ENCODE data around the gene TTF2. TPM values are rescaled to one million over a fixed set of nuclear protein-coding genes. Genes with fewer than 3 reads are reported as not detected.

TTF2 gene
- total RNA-seq, 1 experiment from 2014 or later = 91.4 TPM

DNA sequence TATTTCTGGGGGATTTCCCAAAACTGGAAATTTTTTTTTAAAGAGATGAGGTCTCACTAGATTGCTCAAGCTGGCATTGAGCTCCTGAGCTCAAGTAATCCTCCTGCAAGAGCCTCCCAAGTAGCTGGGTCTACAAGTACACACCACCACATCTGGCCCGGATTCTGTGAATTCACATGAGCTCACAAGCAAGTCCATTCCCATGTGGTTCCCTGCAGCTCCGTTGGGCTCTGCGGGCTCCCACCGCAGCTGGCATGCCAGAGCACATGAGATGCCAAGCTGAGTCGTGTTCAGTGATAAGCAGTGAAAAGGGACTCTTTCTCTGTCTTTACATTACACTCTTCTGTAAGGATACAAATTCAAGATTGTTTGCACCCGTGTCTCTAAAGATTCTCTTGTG, 21.9 kb upstream of the TTF2 start:
- POLR2A ChIA-PET (ENCODE audit: low non-redundant PET) = no interaction called here
- DNase-seq (ENCODE audit: low spot score) = no peak
- intact Hi-C loops (cut with micrococcal nuclease; ENCODE audit: unreplicated experiment) = no loop called here
- H3K27ac ChIP-seq (ENCODE audit: low read depth, low read length, poor library complexity, severe bottlenecking) = no peak overlapping the region
- no TSS peak for BruUV-seq (replicated peaks)
- no peak for TF ChIP-seq EZH2 (IDR thresholded peaks at IDR 0.05; ENCODE audit: borderline replicate concordance, low read depth, low read length, poor library complexity, severe bottlenecking)
- no peak for TF ChIP-seq CTCF (conservative IDR thresholded peaks at IDR 0.05; ENCODE audit: low read depth, low read length)
- no peaks in the 10 kb centered on the region for H3K27me3 ChIP-seq (replicated peaks; ENCODE audit: insufficient read depth, low read depth, low read length, poor library complexity)
- H3K4me1 ChIP-seq (ENCODE audit: insufficient read depth, low read length, poor library complexity, severe bottlenecking) = no peaks in the 10 kb centered on the region
- CTCF ChIA-PET = no interaction called here
- no peaks in the 10 kb centered on the region for H3K9me3 ChIP-seq (ENCODE audit: low read depth, low read length, poor library complexity, severe bottlenecking)
- no peaks in the 10 kb centered on the region for H3K36me3 ChIP-seq (ENCODE audit: insufficient read depth, low read length, poor library complexity, severe bottlenecking)
- H3K4me3 ChIP-seq (ENCODE audit: low read depth, low read length, poor library complexity, severe bottlenecking) = no peak overlapping the region

- intact Hi-C loops (cut with micrococcal nuclease; ENCODE audit: unreplicated experiment) = loop anchor here (10.0 kb wide), 1 partner anchor 169 kb away; no protein-coding TSS in a partner anchor
- no peak overlapping the region for H3K4me3 ChIP-seq (ENCODE audit: low read depth, low read length, poor library complexity, severe bottlenecking)
- no peaks in the 10 kb centered on the region for H3K9me3 ChIP-seq (ENCODE audit: low read depth, low read length, poor library complexity, severe bottlenecking)
- ChIA-PET CTCF (interaction anchor here (0.5 kb wide), 1 partner anchor 13 kb away, joined by 6 read pairs; no protein-coding TSS in a partner anchor), POLR2A (ENCODE audit: low non-redundant PET) (no interaction called here)
- H3K27me3 ChIP-seq (replicated peaks; ENCODE audit: insufficient read depth, low read depth, low read length, poor library complexity) = no peaks in the 10 kb centered on the region
- no TSS peak for BruUV-seq (replicated peaks)
- no peak for DNase-seq (ENCODE audit: low spot score)
- H3K4me1 ChIP-seq (ENCODE audit: insufficient read depth, low read length, poor library complexity, severe bottlenecking) = no peaks in the 10 kb centered on the region
- H3K36me3 ChIP-seq (ENCODE audit: insufficient read depth, low read length, poor library complexity, severe bottlenecking) = no peaks in the 10 kb centered on the region
- TF ChIP-seq EZH2 (IDR thresholded peaks at IDR 0.05; ENCODE audit: borderline replicate concordance, low read depth, low read length, poor library complexity, severe bottlenecking) (no peak), CTCF (conservative IDR thresholded peaks at IDR 0.05; ENCODE audit: low read depth, low read length) (no peak)
- no peak overlapping the region for H3K27ac ChIP-seq (ENCODE audit: low read depth, low read length, poor library complexity, severe bottlenecking)
Measured at GRCh38 chr1:117044217-117044616, 15.9 kb upstream of the TTF2 start.

DNA sequence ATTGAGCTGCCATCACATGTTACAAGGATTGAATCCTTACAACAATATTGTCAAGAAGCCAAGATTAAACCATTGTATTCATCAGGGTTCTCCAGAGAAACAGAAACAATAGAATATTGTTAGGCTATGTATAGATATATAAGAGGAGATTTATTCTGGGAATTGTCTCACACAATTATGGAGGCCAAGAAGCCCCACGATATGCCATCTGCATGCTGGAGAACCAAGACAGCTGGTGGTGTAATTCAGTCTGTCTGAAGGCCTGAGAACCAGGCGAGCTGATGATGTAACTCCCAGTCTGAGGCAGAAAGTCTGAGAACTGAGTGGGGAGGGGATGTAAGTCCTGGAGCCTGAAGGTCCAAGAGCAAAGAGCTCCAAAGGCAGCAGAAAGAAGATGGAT, 14.5 kb upstream of the TTF2 start:
- Histone ChIP-seq H3K4me1 (ENCODE audit: insufficient read depth, low read length, poor library complexity, severe bottlenecking) (no peaks in the 10 kb centered on the region), H3K4me3 (ENCODE audit: low read depth, low read length, poor library complexity, severe bottlenecking) (no peak overlapping the region), H3K9me3 (ENCODE audit: low read depth, low read length, poor library complexity, severe bottlenecking) (no peaks in the 10 kb centered on the region), H3K27ac (ENCODE audit: low read depth, low read length, poor library complexity, severe bottlenecking) (no peak overlapping the region), H3K27me3 (replicated peaks; ENCODE audit: insufficient read depth, low read depth, low read length, poor library complexity) (no peaks in the 10 kb centered on the region), H3K36me3 (ENCODE audit: insufficient read depth, low read length, poor library complexity, severe bottlenecking) (no peaks in the 10 kb centered on the region)
- intact Hi-C loops (cut with micrococcal nuclease; ENCODE audit: unreplicated experiment) = loop anchor here (10.0 kb wide), 1 partner anchor 171 kb away; no protein-coding TSS in a partner anchor
- ChIA-PET CTCF (no interaction called here), POLR2A (ENCODE audit: low non-redundant PET) (no interaction called here)
- no TSS peak for BruUV-seq (replicated peaks)
- TF ChIP-seq CTCF (conservative IDR thresholded peaks at IDR 0.05; ENCODE audit: low read depth, low read length) (no peak), EZH2 (IDR thresholded peaks at IDR 0.05; ENCODE audit: borderline replicate concordance, low read depth, low read length, poor library complexity, severe bottlenecking) (no peak)
- DNase-seq (ENCODE audit: low spot score) = no peak
